Measurements from ENCODE around the gene PHRF1.

The PHRF1 gene

GRCh38 chr11:617199-617911 lies 41.1 kb downstream of the PHRF1 start:
- DNase-seq, result no peak

- DNase-seq, result no peak
Measured at GRCh38 chr11:617912-618682, 41.8 kb downstream of the PHRF1 start.

GRCh38 chr11:618856-619627 lies 42.8 kb downstream of the PHRF1 start:
- DNase-seq, result no peak

GRCh38 chr11:619628-620050 lies 43.4 kb downstream of the PHRF1 start:
- no peak for DNase-seq

GRCh38 chr11:620201-620600 lies 43.9 kb downstream of the PHRF1 start:
- no peak for DNase-seq

- no peak for DNase-seq
Measured at GRCh38 chr11:620935-621814, 44.9 kb downstream of the PHRF1 start.

- no peak for DNase-seq
Measured at GRCh38 chr11:621838-622237, 45.6 kb downstream of the PHRF1 start.

GRCh38 chr11:623349-623869 lies 47.1 kb downstream of the PHRF1 start:
- no peak for DNase-seq

- DNase-seq, result no peak
Measured at GRCh38 chr11:623999-624704, 47.9 kb downstream of the PHRF1 start.

- no peak for DNase-seq
Measured at GRCh38 chr11:624705-625635, 48.7 kb downstream of the PHRF1 start, which contains the start of gene CDHR5. CDHR5 (minus strand) TSS chr11:624955; CDS start chr11:624902, 53 bp downstream.

GRCh38 chr11:625636-626268 lies 49.5 kb downstream of the PHRF1 start:
- DNase-seq, result no peak

GRCh38 chr11:626475-627307 lies 50.4 kb downstream of the PHRF1 start, which contains the start of gene SCT:
SCT (minus strand) TSS chr11:627181; CDS start chr11:627143, 38 bp downstream.
- DNase-seq, result no peak

- DNase-seq, result no peak
Measured at GRCh38 chr11:627308-627576, 51.0 kb downstream of the PHRF1 start.

- DNase-seq, result no peak
Measured at GRCh38 chr11:628056-628455, 51.8 kb downstream of the PHRF1 start.

- no peak for DNase-seq
Measured at GRCh38 chr11:629237-629583, 52.9 kb downstream of the PHRF1 start.

GRCh38 chr11:630871-631270 lies 54.6 kb downstream of the PHRF1 start:
- DNase-seq, result no peak

- DNase-seq, result no peak
Measured at GRCh38 chr11:635945-636510, 59.8 kb downstream of the PHRF1 start.

GRCh38 chr11:636511-637332 lies 60.5 kb downstream of the PHRF1 start, which contains the start of gene DRD4:
DRD4 (plus strand) TSS chr11:637269; CDS start chr11:637305, 36 bp downstream.
- DNase-seq, result no peak
